HepG2 (cell line): ENCODE results near the gene HNRNPUL2. TPM values are rescaled to one million over a fixed set of nuclear protein-coding genes. Genes with fewer than 3 reads are reported as not detected.

Experiments used
- CHCHD3 ChIP-seq: sonication (generic); formaldehyde crosslinking; IDR thresholded peaks from 2 replicates; pipeline ENCODE4 v1.8.0; 2022; ENCODE audit warnings: mild to moderate bottlenecking, missing genetic modification reagents, moderate library complexity
- DRAP1 ChIP-seq: IDR thresholded peaks from 2 replicates; pipeline ENCODE4 v1.6.1; 2016; ENCODE audit warnings: missing genetic modification reagents, missing compliant biosample characterization
- E2F5 ChIP-seq: sonication (generic); formaldehyde crosslinking; conservative IDR thresholded peaks from 2 replicates; pipeline ENCODE4 v1.4.0; 2020; ENCODE audit warnings: missing genetic modification reagents
- FOXO4 ChIP-seq: sonication (generic); formaldehyde crosslinking; conservative IDR thresholded peaks from 2 replicates; pipeline ENCODE4 v1.8.1; 2023; ENCODE audit warnings: missing genetic modification reagents
- GATA4 ChIP-seq: sonication (generic); IDR thresholded peaks from 2 replicates; pipeline ENCODE4 v1.6.1; 2016; ENCODE audit warnings: antibody characterized with exemption, low read depth, borderline replicate concordance
- HMG20A ChIP-seq: IDR thresholded peaks from 2 replicates; pipeline ENCODE4 v1.6.1; 2016; ENCODE audit warnings: borderline replicate concordance
- HNRNPL ChIP-seq: fragments of 200-400 bp; formaldehyde crosslinking; IDR thresholded peaks from 2 replicates; pipeline ENCODE4 v1.6.1; 2017; ENCODE audit warnings: mild to moderate bottlenecking, low read depth, low read length
- NFKB2 ChIP-seq: sonication (generic); formaldehyde crosslinking; IDR thresholded peaks from 2 replicates; pipeline ENCODE4 v1.4.0; 2020; ENCODE audit warnings: missing genetic modification reagents, borderline replicate concordance
- RORA ChIP-seq: sonication (generic); formaldehyde crosslinking; IDR thresholded peaks from 2 replicates; pipeline ENCODE4 v1.5.0; 2020; ENCODE audit warnings: mild to moderate bottlenecking, missing genetic modification reagents, moderate library complexity
- ZBTB14 ChIP-seq: sonication (generic); formaldehyde crosslinking; IDR thresholded peaks from 2 replicates; pipeline ENCODE4 v1.4.0; 2020; ENCODE audit warnings: missing genetic modification reagents
- ZFP36L2 ChIP-seq: sonication (generic); formaldehyde crosslinking; IDR thresholded peaks from 2 replicates; pipeline ENCODE4 v1.4.0; 2020; ENCODE audit warnings: missing genetic modification reagents
- ZNF10 ChIP-seq: sonication (generic); formaldehyde crosslinking; IDR thresholded peaks from 2 replicates; pipeline ENCODE4 v1.4.0; 2020; ENCODE audit warnings: mild to moderate bottlenecking, low read depth, missing genetic modification reagents, borderline replicate concordance
- ZNF335 ChIP-seq: sonication (generic); formaldehyde crosslinking; IDR thresholded peaks from 2 replicates; pipeline ENCODE4 v1.4.0; 2020; ENCODE audit warnings: missing genetic modification reagents
- ZNF460 ChIP-seq: sonication (generic); formaldehyde crosslinking; IDR thresholded peaks from 2 replicates; pipeline ENCODE4 v1.5.1; 2020; ENCODE audit warnings: missing genetic modification reagents, mild to moderate bottlenecking, borderline replicate concordance
- ZNF557 ChIP-seq: sonication (generic); formaldehyde crosslinking; IDR thresholded peaks from 2 replicates; pipeline ENCODE4 v1.4.0; 2020; ENCODE audit warnings: missing genetic modification reagents
- ZNF609 ChIP-seq: sonication (generic); formaldehyde crosslinking; IDR thresholded peaks from 2 replicates; pipeline ENCODE4 v1.4.0; 2020; ENCODE audit warnings: mild to moderate bottlenecking, missing genetic modification reagents, borderline replicate concordance
- ZUFSP ChIP-seq: sonication (generic); formaldehyde crosslinking; IDR thresholded peaks from 2 replicates; pipeline ENCODE4 v1.9.0; 2021; ENCODE audit warnings: missing genetic modification reagents, mild to moderate bottlenecking, borderline replicate concordance
- polyA plus RNA-seq, 8 experiments: library from polyadenylated mRNA; depleted of rRNA in 3 of 8; stranded (reverse) in 7 of 8; unstranded in 1 of 8; fragments of >200 nt; fragmentation: Illumina TruSeq in 4 of 8; extraction: Trizol in 4 of 8; gene quantifications; 2 replicates each; pipeline versions ENCODE4 v1.2.1 to v1.2.3, GENCODE V29; 2011 to 2016; ENCODE audit warnings: low read depth in 4 of 8, missing spikeins in 1 of 8, mixed read lengths in 1 of 8; ENCODE audit not compliant: insufficient read depth in 1 of 8
- total RNA-seq, 5 experiments: library from RNA; depleted of rRNA; stranded (reverse); fragments of >200 nt; fragmentation: Illumina TruSeq; extraction: Trizol; gene quantifications; 2 replicates each; pipeline ENCODE4 v1.2.3, GENCODE V29; 2016; ENCODE audit warnings: low read depth in 1 of 5

The HNRNPUL2 gene
- total and polyA plus RNA-seq, 2 of the 13 experiments (the other 11 are each of a cell fraction or from before 2014, with no cell fraction given) = 8.4 to 9.6 TPM

GRCh38 chr11:62666259-62666926 is 60.9 kb downstream of the HNRNPUL2 start (continued):
- TF ChIP-seq NFKB2 (CRISPR knock-in tag) (no peak), ZNF10 (CRISPR knock-in tag) (no peak), ZUFSP (CRISPR knock-in tag) (no peak), ZNF609 (no peak), ZFP36L2 (CRISPR knock-in tag) (no peak), FOXO4 (no peak), DRAP1 (CRISPR knock-in tag) (no peak), HMG20A (CRISPR knock-in tag) (no peak), ZNF460 (no peak), RORA (CRISPR knock-in tag) (no peak), ZNF335 (no peak), E2F5 (CRISPR knock-in tag) (no peak), GATA4 (no peak), ZBTB14 (no peak), CHCHD3 (CRISPR knock-in tag) (no peak), HNRNPL (0 out of 2 replicates have a peak, but pooled peaks have one; percentile 43), ZNF557 (CRISPR knock-in tag) (no peak)
